GM12872 (cell line): ENCODE results near the gene SLC23A2.

ENCODE experiments used
- CTCF ChIP-seq: IDR thresholded peaks from 3 replicates; pipeline ENCODE4 v1.5.1; 2011; ENCODE audit warnings: low read depth, mild to moderate bottlenecking, low read length, moderate library complexity; ENCODE audit not compliant: insufficient read depth

Gene SLC23A2

GRCh38 chr20:5013682-5014447 is 12.6 kb upstream of the SLC23A2 start:
- TF ChIP-seq CTCF = no peak

- no peak for TF ChIP-seq CTCF
Observed at GRCh38 chr20:5008759-5009158, 7.4 kb upstream of the SLC23A2 start.

- TF ChIP-seq CTCF = no peak
Observed at GRCh38 chr20:5005326-5005725, 4.0 kb upstream of the SLC23A2 start.

- TF ChIP-seq CTCF = no peak
Observed at GRCh38 chr20:5003626-5004025, 2.3 kb upstream of the SLC23A2 start.

GRCh38 chr20:5002077-5002413 is 735 bp upstream of the SLC23A2 start:
- no peak for TF ChIP-seq CTCF

- no peak for TF ChIP-seq CTCF
Observed at GRCh38 chr20:5000263-5001173, 792 bp downstream of the SLC23A2 start.

GRCh38 chr20:4999788-5000187 is 1.5 kb downstream of the SLC23A2 start:
- no peak for TF ChIP-seq CTCF
